Spleen (tissue), 7 donors: ENCODE results near the gene CEP112.

Experiments used
- POLR2A ChIP-seq, 3 donors: fragments of 450-650 bp; IDR thresholded peaks; one replicate each; pipeline ENCODE4 v1.5.1; 2017; ENCODE audit warnings: antibody characterized with exemption in 3 of 3, mild to moderate bottlenecking in 1 of 3
- TF ChIP-seq, protein P1 (sequence below), 11 experiments: fragments of 200-600 bp in 7 of 11; fragments of 450-650 bp in 4 of 11; sonication (generic) in 4 of 11; IDR thresholded peaks in 8 of 11; conservative IDR thresholded peaks in 3 of 11; 1 replicate in 7 of 11; 2 replicates in 4 of 11; pipeline versions ENCODE4 v1.4.0 to v1.8.0; 2016 to 2021; ENCODE audit warnings: antibody characterized with exemption in 11 of 11, inconsistent platforms in 4 of 11, mild to moderate bottlenecking in 1 of 11
- donor health status: DM: no; HTN: no; CAD: no; lungs with moderate emphysema.
- donor health status: DM: no; HTN: no; CAD: no.
- donor health status: DM: no; HTN: no; CAD: no.

DNA sequence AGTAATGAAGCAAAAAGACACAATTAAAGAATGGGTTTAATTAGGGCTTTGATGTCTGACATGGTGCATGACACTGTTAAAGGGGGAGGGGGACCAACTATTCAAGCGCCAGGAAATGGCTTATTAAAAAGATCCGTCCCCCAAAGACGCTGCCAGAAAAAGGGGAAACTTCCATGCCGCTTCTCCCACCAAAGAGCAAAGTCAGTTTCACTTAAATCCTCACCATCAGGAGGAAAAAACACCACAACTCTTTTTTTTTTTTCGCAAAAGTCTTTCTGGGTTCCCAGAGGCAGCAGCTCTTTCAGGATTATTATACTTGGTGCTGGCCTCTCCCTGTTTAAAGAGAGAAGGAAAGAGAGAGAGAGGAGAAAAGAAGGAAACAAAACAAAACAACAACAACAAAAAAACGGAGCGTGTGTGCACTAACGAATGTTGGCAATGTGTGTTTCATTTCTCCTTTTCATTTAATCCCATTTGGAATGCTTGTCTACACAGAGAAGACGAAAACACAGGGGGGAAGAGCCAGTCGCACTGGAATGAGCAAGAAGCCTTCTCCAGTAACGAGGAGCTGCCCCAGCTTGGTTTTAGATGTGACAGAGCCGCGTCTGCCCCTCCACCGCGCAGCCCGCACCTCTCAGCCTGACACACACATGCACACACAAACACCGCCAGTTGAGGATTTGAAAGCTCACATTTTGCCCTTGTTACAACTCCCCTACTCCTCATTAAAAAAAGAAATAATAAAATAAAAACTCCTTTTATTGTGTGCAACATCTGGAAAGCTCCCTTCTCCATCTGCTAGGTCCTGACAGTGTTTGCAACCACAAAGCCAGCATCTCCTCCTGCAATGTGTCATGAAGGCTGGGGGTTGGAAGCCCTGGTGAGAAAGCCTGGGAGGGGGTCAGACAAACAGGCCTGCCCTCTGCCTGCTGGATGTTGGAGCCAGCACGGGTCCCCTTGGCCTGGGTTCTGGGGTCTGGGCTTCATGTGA, 597.8 kb downstream of the CEP112 start:
- no peak for TF ChIP-seq POLR2A (IDR thresholded peaks at IDR 0.05)
- TF ChIP-seq, protein P1, sequence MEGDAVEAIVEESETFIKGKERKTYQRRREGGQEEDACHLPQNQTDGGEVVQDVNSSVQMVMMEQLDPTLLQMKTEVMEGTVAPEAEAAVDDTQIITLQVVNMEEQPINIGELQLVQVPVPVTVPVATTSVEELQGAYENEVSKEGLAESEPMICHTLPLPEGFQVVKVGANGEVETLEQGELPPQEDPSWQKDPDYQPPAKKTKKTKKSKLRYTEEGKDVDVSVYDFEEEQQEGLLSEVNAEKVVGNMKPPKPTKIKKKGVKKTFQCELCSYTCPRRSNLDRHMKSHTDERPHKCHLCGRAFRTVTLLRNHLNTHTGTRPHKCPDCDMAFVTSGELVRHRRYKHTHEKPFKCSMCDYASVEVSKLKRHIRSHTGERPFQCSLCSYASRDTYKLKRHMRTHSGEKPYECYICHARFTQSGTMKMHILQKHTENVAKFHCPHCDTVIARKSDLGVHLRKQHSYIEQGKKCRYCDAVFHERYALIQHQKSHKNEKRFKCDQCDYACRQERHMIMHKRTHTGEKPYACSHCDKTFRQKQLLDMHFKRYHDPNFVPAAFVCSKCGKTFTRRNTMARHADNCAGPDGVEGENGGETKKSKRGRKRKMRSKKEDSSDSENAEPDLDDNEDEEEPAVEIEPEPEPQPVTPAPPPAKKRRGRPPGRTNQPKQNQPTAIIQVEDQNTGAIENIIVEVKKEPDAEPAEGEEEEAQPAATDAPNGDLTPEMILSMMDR (IDR thresholded peaks at IDR 0.05 in 8 of 11, conservative IDR thresholded peaks at IDR 0.05 in 3 of 11), result no peak
